SK-N-SH (cell line): ENCODE results near the gene DLG2.

ENCODE experiments used
- CTCF ChIP-seq: fragments of 200-600 bp; sonication (generic); IDR thresholded peaks from 2 replicates; pipeline ENCODE4 v1.6.1; 2017; ENCODE audit warnings: antibody characterized with exemption, mild to moderate bottlenecking, moderate library complexity
- EP300 ChIP-seq, 2 experiments: IDR thresholded peaks; 2 replicates each; pipeline versions ENCODE4 v1.4.0 to v1.6.1; 2012; ENCODE audit warnings: borderline replicate concordance in 1 of 2, low read depth in 1 of 2, low read length in 1 of 2
- EZH2phosphoT487 ChIP-seq: fragments of 200-600 bp; sonication (generic); IDR thresholded peaks from 2 replicates; pipeline ENCODE4 v1.6.1; 2017; ENCODE audit warnings: low read depth, mixed run types, mild to moderate bottlenecking, antibody characterized with exemption, moderate library complexity, borderline replicate concordance
- GATA2 ChIP-seq: sonication (generic); formaldehyde crosslinking; IDR thresholded peaks from 2 replicates; pipeline ENCODE4 v1.5.0; 2020; ENCODE audit warnings: mild to moderate bottlenecking, missing genetic modification reagents
- MXI1 ChIP-seq: IDR thresholded peaks from 2 replicates; pipeline ENCODE4 v1.6.1; 2012; ENCODE audit warnings: mild to moderate bottlenecking, low read depth, low read length, improper control_type of control experiment
- NRF1 ChIP-seq: IDR thresholded peaks from 2 replicates; pipeline ENCODE4 v1.6.1; 2012; ENCODE audit warnings: low read depth, mild to moderate bottlenecking, low read length
- PBX3 ChIP-seq: IDR thresholded peaks from 2 replicates; pipeline ENCODE4; 2012
- POLR2AphosphoS5 ChIP-seq: IDR thresholded peaks from 2 replicates; pipeline ENCODE4 v1.6.1; 2012; ENCODE audit warnings: low read depth, low read length
- RAD21 ChIP-seq: IDR thresholded peaks from 2 replicates; pipeline ENCODE4 v1.6.1; 2012; ENCODE audit warnings: mild to moderate bottlenecking, low read length
- REST ChIP-seq: IDR thresholded peaks from 2 replicates; pipeline ENCODE4 v1.6.1; 2012; ENCODE audit warnings: mild to moderate bottlenecking, low read depth, low read length, moderate library complexity
- RFX5 ChIP-seq: IDR thresholded peaks from 2 replicates; pipeline ENCODE4 v1.6.1; 2012; ENCODE audit warnings: mild to moderate bottlenecking, improper control_type of control experiment, low read length
- SIN3A ChIP-seq: IDR thresholded peaks from 2 replicates; pipeline ENCODE4 v1.6.1; 2012; ENCODE audit warnings: low read depth, mild to moderate bottlenecking, low read length, moderate library complexity, borderline replicate concordance
- TCF12 ChIP-seq: IDR thresholded peaks from 2 replicates; pipeline ENCODE4 v1.4.0; 2012
- USF2 ChIP-seq: fragments of 150-350 bp; IDR thresholded peaks from 2 replicates; pipeline ENCODE4 v1.6.1; 2017; ENCODE audit warnings: antibody characterized with exemption, low read length, low read depth, borderline replicate concordance

GRCh38 chr11:84035645-84036044 is 1591.5 kb downstream of the DLG2 start:
- no peak for TF ChIP-seq TCF12
- TF ChIP-seq CTCF = no peak
- no peak for TF ChIP-seq EP300 (IDR thresholded peaks at IDR 0.05; ENCODE audit: borderline replicate concordance in 1 of 2, low read depth in 1 of 2, low read length in 1 of 2)
- no peak for TF ChIP-seq POLR2AphosphoS5
- no peak for TF ChIP-seq USF2
- no peak for TF ChIP-seq PBX3
- TF ChIP-seq RFX5 = no peak
- TF ChIP-seq RAD21 = no peak
- no peak for TF ChIP-seq MXI1
- TF ChIP-seq NRF1 = no peak
- TF ChIP-seq SIN3A = no peak
- no peak for TF ChIP-seq GATA2 (CRISPR knock-in tag)
- TF ChIP-seq EZH2phosphoT487 = no peak
- no peak for TF ChIP-seq REST
